ENCODE measurements around the gene PCDHGA8.
"Not testable (repeated sequence)": the region's sequence is repeated elsewhere in the genome, so short reads cannot be mapped to it uniquely, and the experiment has no call there.

- not testable (repeated sequence) for TF ChIP-seq ZNF274 (IDR thresholded peaks at IDR 0.05; ENCODE audit: low read depth, low read length); SUZ12 (IDR thresholded peaks at IDR 0.05; ENCODE audit: extremely low read depth, insufficient read depth, insufficient read length); YY1 (IDR thresholded peaks at IDR 0.05; ENCODE audit: insufficient read depth, insufficient read length)
These were observed 16.8 kb upstream of the PCDHGA8 start for GRCh38 chr5:141375444-141376155.

Measured in NT2/D1 (cell line).